ENCODE data around the gene DYNC1I1. TPM values are rescaled to one million over a fixed set of nuclear protein-coding genes. Genes with fewer than 3 reads are reported as not detected.

Gene DYNC1I1
- 1.1 TPM for polyA plus RNA-seq (2013, experiment 1 of 2; ENCODE audit: insufficient read length)
- 0.49 TPM for polyA plus RNA-seq (2013, experiment 2 of 2; ENCODE audit: insufficient read length)

DNA sequence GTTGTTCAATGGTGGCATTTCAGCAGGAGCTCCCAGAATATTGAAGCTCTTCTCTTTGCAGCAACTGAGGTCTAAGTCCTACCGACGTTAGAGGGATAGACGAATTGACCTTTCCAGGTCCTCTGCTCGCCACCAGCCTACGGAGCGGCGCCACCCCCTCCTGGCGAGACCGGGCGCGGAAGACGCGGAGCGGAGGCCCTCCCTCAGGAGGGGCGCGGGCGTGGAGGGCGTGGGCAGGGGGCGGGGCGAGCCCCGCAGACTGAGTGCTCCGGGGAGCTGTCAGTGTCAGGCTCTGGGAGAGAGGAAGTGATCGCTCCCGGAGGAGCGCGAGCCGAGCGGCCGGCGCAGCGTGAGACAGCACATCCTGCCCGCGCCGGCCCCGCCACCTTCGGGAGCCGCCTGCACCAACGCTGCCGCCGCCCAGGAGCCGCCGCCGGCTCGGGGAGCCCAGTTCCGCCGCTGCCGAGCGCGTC lies at the start of gene DYNC1I1:
Gene DYNC1I1, plus strand, starts transcription at position 257 of the 473 bp plus-strand sequence. CDS start 32,176 bp downstream, outside the sequence.
- peak; percentile 65 for DNase-seq

DNA sequence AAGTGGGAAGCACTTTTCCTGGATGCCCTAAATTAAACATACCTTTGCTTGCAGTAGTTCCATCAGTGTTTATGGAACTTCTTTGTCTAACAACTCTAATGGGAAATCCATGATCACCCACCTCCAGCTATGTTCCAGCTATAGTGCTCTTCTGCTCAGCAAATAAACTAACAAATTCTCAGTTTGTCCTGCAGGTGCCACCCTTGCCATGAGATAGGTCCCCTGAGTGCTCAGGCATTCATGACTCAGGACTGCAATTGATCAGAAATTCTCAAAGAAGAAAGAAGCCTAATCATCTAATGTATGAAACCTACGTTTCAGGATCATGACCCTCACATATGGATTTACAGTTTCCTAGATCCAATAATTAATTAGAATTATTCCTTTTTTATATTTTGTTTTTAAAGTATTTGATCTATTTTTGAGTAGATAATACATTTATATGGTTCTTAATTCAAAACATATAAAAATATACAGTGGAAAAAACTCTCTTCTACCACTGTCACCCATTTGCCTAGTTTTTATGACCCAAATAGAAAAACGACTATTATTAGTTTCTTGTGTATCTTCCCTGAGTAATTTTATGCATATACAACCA lies 48.7 kb upstream of the DYNC1I1 start:
- peak; percentile 42 for DNase-seq

DNA sequence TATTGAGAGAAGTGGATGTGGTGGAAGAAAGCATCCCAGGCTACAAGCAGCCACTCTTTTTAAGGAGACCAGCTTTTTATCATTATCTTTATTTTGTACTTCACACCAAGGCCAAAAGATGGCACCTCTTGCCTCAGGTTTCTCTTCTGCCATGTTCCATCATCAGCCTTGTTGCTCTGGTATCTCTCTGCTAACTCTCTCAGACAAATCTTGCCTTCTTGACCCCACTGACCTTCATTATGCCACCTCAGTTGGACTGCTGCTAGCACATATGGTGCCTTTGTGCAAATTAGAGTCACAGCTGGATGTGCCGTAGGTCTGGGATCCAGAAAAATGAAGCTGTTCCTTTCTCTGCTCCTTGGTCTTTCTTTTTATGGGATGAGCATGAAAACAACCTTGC lies 47.1 kb upstream of the DYNC1I1 start:
- DNase-seq, result no peak

DNA sequence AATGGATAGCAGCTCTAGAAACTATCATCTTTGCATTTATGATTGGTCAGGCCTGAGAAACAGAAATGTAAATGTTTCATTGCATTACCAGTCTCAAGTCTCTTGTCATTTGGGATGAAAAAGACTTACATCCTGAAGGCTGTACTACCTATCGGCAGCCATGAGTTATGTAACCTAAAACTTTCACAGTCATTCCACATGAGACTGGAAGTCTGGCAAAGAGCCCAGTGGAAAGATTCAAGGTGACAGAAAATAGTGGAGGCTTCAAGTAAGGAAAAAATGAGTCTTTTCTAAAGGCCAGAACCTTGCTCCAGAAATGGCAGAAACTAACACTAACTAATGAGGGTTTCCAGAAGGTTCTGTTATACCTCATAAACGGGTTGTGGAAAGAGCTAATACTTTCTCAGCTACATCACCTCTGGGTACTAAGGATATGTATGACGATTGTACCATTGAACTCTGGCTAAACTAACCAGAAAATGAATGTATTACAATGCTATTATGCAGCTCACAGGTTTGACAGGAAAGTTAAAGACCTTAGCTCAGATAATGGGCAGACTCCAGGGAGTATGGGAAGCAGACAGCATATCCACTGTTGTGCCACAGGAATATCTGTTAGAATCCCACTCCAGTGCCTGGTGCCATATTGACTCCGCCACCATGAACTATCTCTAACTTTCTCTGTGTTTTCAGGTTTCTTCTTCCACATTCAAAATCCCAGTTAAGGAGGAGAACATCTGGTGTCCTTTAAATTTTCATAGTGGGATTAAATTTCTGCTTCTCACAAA lies 41.7 kb upstream of the DYNC1I1 start:
- no peak for DNase-seq

DNA sequence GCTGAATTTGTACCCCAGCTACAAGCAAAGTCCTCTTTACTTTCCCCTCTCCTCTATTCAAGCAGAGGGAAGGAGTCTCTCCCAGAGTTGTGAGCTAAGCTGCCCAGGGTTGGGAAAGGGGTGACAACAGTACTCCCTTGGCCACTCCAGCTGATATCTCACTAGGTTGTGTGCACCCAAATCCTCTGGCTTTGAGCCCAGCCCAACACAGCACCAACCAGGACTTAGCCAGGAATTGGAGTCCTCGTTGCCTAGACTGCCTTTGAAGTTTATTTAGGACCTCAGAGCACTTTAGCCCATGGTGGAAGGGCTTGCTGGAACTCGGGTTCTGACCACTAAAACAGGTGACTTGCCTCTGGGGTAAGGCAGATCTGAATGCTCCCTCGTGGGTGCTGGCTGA lies 35.7 kb upstream of the DYNC1I1 start:
- no peak for DNase-seq

DNA sequence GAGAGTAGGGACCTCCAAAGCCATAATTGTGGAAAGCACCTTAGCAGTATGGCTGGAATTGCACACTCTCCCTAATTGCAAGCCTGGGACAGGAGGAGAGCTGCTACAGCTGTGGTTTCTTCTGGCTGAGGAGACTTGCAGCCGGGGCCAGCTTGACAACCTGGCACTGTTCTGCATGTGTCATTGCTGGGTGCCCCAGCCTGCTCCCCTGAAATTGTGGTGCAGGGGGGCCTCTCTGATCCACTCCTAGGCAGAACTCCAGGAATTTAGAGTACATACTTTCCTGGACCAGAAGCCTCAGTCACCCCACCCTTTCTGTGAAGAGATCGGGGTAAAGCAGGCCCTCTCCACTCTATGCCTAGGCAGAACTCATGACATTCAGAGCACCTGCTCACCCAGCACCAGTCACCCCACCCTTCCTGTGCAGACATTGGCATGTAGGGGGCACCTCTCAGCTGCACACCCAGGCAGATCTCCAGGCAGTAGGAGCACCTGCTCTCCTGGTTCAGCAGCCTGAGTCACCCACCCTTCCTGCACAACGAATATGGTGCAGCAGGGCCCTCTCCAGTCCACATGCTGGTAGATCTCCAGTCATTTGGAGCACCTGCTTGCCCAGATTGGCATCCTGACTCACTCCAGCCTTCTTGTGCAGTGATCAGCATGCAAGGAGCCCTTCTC lies 34.4 kb upstream of the DYNC1I1 start:
- no peak for DNase-seq

DNA sequence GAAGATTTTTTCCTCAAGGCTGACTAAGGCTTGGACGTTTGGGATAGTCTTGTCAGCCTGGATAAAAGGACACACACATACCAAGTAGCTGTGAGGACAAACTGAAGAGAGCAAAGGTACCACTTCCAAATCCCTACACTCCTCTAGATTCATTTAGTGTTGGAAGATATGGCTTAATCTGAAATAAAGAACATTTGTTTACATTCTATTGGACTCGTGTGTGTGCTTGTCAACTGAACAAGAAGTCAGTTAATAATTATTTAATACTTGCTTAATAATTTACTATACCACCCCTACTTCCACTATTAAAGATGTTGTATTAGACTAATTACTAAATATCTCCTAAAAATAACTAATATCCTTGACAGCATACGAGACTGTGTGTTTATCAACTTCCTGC lies 23.3 kb upstream of the DYNC1I1 start:
- no peak for DNase-seq

DNA sequence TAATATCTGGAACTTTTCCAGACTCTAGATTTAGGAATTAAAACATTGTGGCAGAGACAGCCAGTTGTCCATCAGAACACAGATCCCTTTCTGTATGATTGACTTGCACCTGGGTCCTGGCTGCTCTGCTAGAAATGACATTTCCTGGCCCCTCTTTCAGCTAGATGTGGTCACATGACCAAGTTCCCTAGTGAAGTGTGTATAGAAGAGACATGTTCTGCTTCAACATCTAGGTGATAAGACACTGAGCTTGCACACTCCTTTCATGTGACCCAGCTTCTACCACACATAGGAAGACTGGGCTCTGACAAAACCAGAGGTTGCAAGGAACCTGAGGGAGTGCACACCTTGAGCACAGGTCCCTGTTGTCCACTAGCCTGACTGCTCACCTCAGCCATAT lies 22.8 kb upstream of the DYNC1I1 start:
- DNase-seq, result no peak

DNA sequence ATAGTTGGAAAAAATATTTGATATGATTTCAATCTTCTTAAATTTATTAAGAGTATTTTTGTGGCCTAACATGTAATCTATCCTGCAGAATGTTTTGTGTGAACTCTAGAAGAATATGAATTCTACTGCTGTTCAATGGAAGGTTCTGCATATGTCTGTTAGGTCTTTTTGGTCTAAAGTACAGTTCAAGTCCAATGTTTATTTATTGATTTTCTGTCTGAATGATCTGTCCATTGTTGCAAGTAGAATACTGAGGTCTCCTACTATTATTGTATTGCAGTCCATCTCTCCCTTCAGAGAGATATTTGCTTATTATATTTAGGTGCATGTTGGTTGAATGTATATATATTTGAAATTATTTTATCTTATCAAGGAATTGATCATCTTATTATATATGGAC lies 18.9 kb upstream of the DYNC1I1 start:
- no peak for DNase-seq

DNA sequence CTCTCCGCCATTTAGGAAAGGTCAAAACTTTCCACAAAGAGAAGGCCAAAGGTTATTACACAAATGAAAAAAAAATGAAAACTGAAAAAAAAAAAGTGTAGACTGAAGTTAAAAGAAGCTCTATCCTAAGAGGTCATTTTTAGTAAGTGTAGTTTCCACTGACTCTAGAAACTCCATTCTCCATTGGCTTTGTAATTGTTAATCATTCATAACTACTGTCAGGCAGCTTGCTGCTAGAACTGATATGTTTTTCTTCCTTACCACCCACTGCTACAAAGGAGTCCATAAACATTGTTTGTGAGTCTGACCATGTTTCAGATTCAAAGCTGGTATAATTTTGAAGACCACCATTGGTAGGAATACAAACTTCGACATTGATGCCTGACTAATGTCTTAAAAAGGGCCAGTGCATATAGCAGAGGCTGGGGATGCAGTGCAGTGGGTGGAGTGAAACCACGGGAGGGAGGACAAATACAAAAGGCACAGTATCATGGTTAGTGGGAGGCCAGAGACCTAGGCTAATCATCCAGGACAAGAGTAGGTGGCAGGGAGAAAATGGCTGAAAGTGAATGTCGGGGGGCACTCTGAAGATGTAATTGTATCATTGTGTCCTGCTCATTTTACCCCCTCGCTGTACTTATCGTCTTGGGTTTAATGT lies 16.9 kb upstream of the DYNC1I1 start:
- no peak for DNase-seq

DNA sequence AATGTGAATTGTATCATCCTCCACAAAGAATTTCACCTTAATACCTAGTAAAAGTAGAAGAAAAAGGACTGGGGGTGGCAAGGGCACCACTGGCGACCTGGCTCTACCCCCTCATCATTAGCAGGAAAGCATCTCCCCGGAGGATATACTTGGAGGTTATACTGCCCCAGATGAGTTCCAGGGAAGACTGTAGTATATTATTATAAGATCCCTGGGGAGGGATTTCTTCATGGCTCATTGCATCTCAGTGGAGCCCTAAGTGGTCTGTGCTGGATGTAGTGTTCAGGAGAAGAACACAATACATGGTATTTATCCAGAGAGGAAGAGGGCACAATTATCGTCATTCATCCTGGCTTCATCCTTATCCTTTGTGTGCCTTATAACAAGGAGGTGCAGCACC lies 14.2 kb upstream of the DYNC1I1 start:
- no peak for DNase-seq

DNA sequence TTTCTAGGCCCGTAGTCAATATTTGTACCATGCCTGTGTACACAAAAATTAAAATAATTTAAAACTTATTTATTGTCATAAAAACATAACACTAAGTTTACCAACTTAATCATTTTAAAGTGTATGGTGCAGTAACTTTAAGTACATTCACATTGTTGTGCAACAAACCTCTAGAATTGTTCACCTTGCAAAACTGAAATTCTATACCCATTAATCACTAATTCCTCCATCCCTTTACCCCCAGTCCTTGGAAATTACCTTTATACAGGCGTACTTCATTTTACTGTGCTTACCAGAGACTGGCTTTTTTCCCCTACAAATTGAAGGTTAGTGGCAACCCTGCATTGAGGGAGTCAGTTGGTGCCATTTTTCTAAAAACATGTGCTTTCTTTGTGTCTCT lies 6.3 kb upstream of the DYNC1I1 start:
- no peak for DNase-seq

DNA sequence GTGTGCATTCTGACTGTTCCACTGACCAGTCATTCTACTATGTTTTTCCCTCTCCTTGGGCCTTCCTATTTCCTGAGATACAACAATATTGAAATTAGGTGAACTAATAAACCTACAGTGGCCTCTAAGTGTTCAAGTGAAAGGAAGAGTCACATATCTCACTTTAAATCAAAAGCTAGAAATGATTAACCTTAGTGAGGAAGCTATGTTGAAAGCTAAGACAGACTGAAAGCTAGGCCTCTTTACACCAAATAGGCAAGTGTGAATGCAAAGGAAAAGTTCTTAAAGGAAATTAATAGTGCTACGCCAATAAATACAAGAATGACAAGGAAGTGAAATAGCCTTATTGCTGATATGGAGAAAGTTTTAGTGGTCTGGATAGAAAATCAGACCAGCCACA lies 5.7 kb upstream of the DYNC1I1 start:
- DNase-seq, result no peak

DNA sequence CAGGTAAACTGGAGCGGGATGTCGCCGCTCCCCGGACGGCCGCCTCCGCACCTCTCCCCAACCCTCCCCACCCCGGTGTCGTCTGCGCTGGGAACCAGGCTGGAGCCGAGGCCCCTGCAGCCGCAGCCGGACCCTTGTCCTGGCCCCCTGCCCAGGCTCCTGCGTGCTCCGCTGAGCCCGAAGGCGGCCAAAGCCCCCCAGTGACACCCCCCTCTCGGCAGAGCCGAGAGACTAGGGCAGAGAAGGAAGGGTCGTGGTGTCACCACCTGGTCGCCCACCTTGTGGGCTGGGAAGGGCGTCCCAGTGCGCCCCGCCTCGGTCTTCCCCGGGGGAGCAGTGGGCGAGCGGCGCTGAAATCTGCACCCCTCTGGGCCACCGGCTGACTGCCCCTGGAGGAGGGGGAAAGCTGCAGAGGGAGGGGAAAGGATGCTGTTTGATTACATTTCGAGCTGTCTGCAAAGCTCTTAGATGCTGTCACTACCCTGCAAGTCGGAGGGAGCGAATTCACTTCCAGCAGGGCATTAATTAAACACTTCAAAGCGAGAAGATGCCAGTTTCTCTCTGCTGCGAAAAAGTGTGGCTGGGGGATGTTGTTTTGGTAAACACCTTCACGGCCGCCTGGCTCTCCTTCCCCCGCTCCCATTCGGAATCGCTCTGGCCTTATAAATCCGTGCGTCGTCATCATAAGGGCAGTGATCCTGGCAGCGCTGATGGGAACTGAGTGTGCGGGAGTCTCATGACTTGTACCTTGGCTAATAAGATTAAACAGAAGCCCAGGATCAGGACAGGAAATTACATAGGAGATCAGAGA lies 622 bp downstream of the DYNC1I1 start:
- no peak for DNase-seq

DNA sequence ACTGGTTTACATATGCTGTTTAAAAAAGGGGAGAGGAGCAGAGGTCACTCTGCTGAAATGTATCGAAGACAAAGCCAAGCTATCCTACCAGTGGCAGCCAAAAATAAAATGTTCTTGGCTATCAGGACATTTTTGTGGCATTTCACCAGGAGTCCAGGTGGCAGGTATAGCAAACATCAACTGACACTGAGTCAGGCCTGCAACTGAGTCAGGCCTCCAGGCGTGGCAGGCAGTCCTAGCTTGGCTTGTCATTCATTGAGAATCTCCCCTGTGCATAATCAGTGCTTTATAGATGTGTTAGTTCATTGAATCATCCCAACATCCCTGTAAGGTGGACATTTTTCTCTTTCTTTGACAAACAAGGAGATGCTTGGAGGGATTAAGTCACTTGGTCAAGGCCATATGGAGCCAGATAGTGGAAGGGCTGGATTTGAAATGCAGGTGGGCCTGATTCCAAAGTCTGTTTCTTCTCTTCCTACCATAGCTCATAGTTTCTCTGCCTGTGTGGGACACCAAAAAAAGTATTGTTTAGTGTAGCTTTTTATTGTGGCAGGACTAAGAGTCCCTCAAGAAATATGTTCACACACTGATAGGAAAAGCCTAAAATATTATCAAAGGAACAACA lies 4.3 kb downstream of the DYNC1I1 start:
- DNase-seq, result no peak

DNA sequence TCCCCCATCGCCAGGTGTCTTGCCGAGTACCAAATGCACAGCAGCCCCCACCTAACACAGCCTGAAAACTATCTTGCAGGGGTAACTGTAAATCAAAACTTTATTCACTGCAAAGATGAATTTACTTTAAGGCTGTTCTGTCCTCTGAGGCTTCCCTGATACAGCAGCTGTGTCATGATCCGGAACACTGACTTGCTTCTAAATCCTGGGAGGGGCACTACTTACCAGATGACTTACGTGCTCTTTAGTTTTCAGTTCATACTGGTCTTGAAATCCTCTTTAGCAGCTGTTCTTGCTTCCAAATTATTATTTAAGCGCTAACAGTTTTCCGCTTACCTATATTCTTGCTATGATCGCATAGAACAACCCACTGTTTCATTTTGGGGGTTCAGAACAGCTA lies 4.9 kb downstream of the DYNC1I1 start:
- no peak for DNase-seq

DNA sequence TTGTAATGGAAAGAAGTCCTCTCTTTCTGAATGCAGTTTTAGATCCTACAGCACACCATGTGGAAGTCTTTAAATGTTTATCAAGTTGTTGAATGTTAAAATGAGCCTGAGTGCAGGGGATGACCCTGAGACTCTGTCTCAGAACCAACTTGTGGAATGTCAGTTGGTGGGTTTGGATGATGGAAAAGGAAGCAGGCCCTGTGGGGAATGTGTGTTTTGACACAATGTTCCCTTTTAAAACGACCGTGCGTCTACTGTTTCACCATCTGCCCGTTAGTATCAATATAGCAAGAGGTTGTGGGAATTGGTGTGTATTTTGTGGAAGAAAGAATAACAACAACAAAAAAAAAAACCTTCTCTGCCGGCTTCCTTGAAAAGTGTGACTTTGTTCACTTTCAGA lies 8.3 kb downstream of the DYNC1I1 start:
- no peak for DNase-seq

DNA sequence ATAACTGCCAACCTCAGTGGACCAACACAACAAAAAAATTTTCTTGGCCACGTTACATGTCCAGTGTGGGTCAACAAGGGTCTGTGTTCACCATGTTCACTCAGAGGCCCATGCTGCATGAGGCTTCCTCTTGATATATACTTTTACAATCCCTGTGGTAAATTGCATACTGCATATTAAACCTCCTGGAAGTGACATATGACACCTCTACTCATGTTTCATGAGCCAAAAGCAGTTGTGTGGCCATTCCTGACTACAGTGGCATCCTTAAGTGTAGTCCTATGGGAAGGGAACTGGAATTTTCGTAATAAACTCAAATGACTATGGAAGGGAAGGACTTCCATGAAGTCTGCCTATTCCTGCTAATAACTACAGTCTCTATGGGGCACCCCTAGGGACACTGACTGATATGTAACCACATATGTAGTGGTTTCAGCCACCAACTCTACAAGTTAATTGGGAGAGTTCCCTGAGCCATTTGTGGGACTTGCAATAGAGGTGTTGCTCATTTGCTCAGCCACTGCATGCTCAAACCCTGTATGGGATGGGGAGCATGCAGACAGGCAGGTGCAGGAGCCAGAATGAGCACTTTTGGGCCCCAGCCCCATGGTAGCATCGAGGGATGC lies 9.7 kb downstream of the DYNC1I1 start:
- no peak for DNase-seq

DNA sequence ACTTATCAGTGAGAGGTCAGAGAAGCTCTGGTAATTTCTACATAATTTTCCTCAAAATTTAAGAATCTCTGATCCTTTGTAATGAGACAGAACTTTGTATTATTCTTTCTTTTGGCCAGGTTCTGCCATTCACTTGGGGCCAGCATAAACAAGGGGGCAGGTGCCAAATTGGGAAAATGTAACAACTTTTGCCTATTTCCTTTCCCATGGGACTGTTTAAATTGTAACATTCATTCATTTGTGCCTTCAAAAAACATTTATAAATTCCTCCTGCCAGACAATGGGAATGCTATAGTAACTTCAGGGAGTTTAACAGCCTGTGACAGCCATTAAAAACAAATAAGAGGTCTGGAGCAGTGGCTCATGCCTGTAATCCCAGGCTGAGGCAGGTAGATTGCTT lies 12.4 kb downstream of the DYNC1I1 start:
- DNase-seq, result no peak

DNA sequence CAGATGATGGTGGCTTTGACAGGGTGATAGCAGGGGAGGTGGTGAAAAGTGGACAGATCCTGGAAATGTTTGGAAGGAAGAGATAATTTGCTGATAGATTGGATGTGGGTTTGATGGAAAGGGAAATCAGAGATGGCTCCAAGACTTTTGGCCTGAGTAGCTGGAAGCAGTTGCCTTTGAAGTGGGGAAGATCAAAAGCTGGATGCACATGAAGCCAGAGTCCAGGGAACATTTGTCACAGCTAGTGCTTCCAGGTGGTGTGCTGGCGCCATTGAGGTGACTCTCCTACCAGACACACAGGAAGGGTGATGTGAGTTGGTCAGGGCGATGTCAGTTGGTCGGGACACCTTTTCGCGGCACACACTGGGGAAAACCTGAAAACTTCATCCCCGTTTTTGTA lies 15.9 kb downstream of the DYNC1I1 start:
- no peak for DNase-seq

DNA sequence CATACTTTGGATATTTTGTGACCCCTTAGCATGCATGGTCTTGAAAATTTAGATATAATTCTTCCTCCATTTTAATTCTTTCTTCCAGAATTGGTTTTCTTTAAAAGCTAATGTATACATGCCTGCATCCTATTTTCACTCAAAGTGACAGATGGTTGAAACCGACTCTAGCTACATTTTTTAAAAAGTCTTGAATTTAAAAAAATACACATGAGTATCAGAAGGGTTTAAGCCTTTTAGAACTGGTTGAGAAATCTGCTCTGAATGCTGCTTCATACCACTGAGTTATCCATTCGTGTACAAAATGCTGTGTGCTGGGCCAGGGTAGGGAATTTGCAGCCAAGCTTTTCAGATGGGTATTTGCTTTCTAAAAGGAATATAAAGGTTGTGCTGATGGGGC lies 16.5 kb downstream of the DYNC1I1 start:
- no peak for DNase-seq
